ENCODE data around the gene CLCNKB. TPM values are rescaled to one million over a fixed set of nuclear protein-coding genes. Genes with fewer than 3 reads are reported as not detected.
"Not testable (repeated sequence)": the region's sequence is repeated elsewhere in the genome, so short reads cannot be mapped to it uniquely, and the experiment has no call there.

The CLCNKB gene
- not detected for polyA plus RNA-seq (2012; ENCODE audit: low read depth, missing spikeins)

DNA sequence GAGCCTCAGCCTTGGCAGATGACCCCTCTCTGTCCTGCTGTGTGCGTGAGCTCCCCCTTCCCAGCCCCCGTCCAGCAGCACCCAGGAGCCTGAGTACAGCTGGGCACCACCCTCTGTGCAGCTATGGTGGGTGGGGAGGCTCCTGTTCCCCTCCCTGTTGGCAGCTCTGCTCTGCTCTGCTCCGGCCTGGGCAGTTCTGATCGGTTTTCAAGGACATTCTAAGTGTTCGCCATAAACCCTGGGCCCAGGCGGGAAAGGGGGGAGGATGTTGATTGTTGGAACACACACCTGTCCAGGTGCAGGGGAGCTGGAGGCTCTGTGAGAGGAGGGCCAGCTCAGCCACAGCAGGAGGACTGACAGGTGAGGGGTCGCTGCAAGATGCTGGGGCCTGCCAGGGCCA lies at the start of gene CLCNKB:
Gene CLCNKB (plus strand): TSS at position 262 of the 400 bp plus-strand sequence. CDS start 711 bp downstream, outside the sequence.
- TF ChIP-seq SPI1 (IDR thresholded peaks at IDR 0.05; ENCODE audit: low read depth, low read length), result no peak
- no peak for TF ChIP-seq POU2F2 (IDR thresholded peaks at IDR 0.05; ENCODE audit: low read depth, low read length)
- no peak for TF ChIP-seq TAF1 (IDR thresholded peaks at IDR 0.05; ENCODE audit: low read depth, low read length)
- TF ChIP-seq POLR2AphosphoS5 (IDR thresholded peaks at IDR 0.05; ENCODE audit: low read depth, low read length), result no peak
- FAIRE-seq, result no peak
- no peak for DNase-seq (ENCODE audit: insufficient read length, low spot score)

DNA sequence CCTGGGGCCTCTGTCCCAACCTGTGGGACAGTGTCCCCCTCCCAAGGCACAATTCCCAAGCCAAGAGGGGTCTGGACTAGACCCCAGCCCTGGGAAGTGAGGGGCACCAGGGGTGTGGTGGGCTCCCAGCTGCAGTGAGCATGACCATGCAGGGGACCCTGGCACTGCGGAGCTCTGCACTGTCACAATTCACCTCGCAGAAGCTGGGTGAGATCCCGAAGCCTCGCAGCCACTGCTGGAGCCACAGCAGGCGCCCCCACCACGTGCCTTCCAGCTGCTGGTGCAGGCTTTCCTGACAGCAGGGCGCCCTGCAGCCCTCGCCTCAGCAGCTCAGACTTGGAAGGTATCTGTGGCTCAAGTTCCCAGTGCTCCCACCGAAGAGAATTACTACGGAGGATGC lies 49.5 kb upstream of the CLCNKB start:
- FAIRE-seq (no peak), DNase-seq (ENCODE audit: insufficient read length, low spot score) (no peak)
- TF ChIP-seq TAF1 (IDR thresholded peaks at IDR 0.05; ENCODE audit: low read depth, low read length), result no peak
- TF ChIP-seq POLR2AphosphoS5 (IDR thresholded peaks at IDR 0.05; ENCODE audit: low read depth, low read length), result no peak
- TF ChIP-seq PAX5 (IDR thresholded peaks at IDR 0.05; ENCODE audit: insufficient read depth, low read length, severe bottlenecking), result no peak
- TF ChIP-seq POLR2A (IDR thresholded peaks at IDR 0.05; ENCODE audit: low read depth, low read length), result no peak
- no peak for TF ChIP-seq SPI1 (IDR thresholded peaks at IDR 0.05; ENCODE audit: low read depth, low read length)
- TF ChIP-seq POU2F2 (IDR thresholded peaks at IDR 0.05; ENCODE audit: low read depth, low read length), result no peak

DNA sequence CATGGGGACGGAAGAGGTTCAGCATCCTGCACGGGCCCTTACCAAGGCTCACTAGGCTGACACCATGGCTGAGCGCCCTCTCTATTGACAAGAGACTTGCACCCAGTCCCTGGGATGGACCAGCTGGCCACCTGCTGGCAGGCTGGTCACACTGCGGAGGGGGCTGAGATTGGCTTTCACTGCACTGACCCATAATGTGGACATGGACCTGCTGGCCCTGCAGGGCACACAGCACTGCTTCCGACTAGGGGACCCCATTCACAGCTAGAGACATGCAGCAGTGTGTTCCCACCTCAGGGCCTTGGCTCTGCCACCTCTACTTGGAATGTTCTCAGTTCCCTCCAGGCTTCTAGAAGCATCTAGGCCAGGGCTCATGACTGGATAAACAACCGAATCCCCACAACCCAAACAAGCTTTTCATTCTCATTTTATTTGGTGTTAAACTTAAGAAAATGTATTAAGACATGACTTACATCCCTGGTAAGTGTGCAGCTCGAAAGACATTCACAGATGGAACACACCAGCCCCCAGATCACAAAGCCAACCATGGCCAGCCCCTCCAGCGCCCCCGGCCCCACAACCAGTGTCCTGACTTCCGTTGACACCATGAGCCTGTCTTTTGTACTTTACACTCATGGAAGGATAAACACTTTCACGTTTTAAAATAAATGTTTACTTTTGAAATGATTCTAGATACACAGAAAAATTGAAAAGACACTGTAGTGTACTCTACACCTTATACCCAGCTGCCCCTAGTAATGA lies 48.8 kb upstream of the CLCNKB start:
- DNase-seq (ENCODE audit: insufficient read length, low spot score) (no peak), FAIRE-seq (peak; percentile 59)
- no peak for TF ChIP-seq SPI1 (IDR thresholded peaks at IDR 0.05; ENCODE audit: low read depth, low read length)
- no peak for TF ChIP-seq TAF1 (IDR thresholded peaks at IDR 0.05; ENCODE audit: low read depth, low read length)
- peak; percentile 5 for TF ChIP-seq PAX5 (IDR thresholded peaks at IDR 0.05; ENCODE audit: insufficient read depth, low read length, severe bottlenecking)

DNA sequence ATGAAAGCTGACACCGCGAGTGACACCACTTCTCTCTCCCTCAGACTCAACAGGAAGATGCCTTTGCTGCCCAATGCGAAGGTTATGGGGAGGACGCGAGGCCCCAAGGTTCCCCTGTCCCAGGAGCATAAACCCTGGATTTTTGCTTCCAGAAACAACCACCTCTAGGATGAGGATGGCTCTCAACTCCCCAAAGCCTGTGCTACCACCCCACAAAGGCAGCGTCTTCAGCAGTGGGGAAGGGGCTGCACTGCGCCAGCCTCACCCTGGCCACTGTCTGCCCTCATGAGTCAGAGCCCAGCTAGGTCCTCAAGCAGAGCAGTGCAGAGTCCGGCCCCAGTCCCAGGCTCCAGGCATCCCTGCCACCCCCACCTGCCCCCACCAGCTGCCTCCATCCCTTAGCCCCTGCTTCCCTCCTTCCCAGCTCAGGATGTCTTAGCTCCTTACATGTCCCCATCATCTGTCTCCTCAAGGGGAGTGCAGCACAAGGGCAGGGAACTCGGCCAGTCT lies 46.5 kb upstream of the CLCNKB start:
- no peak for DNase-seq (ENCODE audit: insufficient read length, low spot score)
- FAIRE-seq, result no peak
- no peak for TF ChIP-seq POU2F2 (IDR thresholded peaks at IDR 0.05; ENCODE audit: low read depth, low read length)
- no peak for TF ChIP-seq POLR2A (IDR thresholded peaks at IDR 0.05; ENCODE audit: low read depth, low read length)

DNA sequence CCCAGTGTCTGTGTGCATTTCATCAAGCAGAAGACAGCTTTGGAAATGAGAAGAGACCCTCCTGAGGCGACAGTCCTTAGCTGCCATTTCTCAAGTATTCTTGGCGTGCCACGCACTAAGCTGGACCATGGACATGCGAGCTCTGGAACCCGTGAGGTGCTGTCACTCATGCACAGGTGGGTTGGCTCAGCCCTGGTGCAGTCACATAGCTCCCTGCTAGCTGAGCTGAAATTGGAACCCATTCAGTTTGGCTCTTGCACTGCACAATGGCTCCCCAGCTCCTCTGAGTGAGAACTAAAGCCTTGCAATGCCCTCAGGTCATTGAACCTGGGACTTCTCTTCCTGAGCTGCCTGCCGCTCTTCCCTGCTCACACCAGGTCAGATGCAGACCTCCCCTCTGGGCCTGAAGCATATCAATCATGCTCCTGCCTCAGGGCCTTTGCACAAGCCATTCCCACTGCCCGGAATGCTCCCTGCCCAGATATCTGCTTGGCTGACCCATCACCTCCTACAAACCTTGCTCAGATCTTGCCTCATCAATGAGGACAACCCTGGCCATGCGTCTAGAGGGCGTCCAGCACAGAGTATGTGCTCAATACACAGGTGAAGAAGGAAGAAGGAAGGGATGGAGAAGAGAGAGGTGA lies 45.8 kb upstream of the CLCNKB start:
- FAIRE-seq, result no peak
- TF ChIP-seq TAF1 (IDR thresholded peaks at IDR 0.05; ENCODE audit: low read depth, low read length) (no peak), SPI1 (IDR thresholded peaks at IDR 0.05; ENCODE audit: low read depth, low read length) (no peak), POLR2AphosphoS5 (IDR thresholded peaks at IDR 0.05; ENCODE audit: low read depth, low read length) (no peak), POU2F2 (IDR thresholded peaks at IDR 0.05; ENCODE audit: low read depth, low read length) (no peak), POLR2A (IDR thresholded peaks at IDR 0.05; ENCODE audit: low read depth, low read length) (no peak), PAX5 (IDR thresholded peaks at IDR 0.05; ENCODE audit: insufficient read depth, low read length, severe bottlenecking) (no peak)
- DNase-seq (ENCODE audit: insufficient read length, low spot score), result no peak

DNA sequence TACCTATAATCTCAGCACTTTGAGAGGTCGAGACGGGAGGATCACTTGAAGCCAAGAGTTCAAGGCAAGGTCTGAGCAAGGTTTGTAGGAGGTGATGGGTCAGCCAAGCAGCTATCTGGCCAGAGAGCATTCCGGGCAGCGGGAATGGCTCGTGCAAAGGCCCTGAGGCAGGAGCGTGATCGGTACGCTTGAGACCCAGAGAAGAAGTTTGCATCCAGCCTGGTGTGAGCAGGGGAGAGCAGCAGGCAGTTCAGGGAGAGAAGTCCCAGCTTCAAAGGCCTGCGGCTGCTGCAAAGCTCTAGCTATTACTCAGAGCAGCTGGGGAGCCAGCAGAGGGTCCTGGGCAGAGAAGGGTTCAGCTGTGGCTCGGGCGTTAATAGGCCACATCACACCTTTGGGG lies 44.7 kb upstream of the CLCNKB start:
- DNase-seq (ENCODE audit: insufficient read length, low spot score) (no peak), FAIRE-seq (no peak)
- no peak for TF ChIP-seq POLR2AphosphoS5 (IDR thresholded peaks at IDR 0.05; ENCODE audit: low read depth, low read length)
- TF ChIP-seq TAF1 (IDR thresholded peaks at IDR 0.05; ENCODE audit: low read depth, low read length), result no peak
- no peak for TF ChIP-seq PAX5 (IDR thresholded peaks at IDR 0.05; ENCODE audit: insufficient read depth, low read length, severe bottlenecking)
- no peak for TF ChIP-seq POLR2A (IDR thresholded peaks at IDR 0.05; ENCODE audit: low read depth, low read length)
- TF ChIP-seq POU2F2 (IDR thresholded peaks at IDR 0.05; ENCODE audit: low read depth, low read length), result no peak
- TF ChIP-seq SPI1 (IDR thresholded peaks at IDR 0.05; ENCODE audit: low read depth, low read length), result no peak

DNA sequence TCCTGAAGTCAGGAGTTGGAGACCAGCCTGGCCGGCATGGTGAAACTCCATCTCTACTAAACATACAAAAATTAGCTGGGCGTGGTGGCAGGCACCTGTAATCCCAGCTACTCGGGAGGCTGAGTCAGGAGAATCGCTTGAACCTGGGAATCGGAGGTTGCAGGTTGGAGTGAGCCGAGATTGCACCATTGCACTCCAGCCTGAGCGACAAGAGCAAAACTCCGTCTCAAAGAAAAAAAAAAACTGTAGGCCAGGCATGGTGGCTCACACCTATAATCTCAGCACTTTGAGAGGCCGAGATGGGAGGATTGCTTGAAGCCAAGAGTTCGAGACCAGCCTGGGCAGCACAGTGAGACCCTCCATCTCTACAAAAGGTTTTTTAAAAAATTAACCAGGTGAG lies 42.3 kb upstream of the CLCNKB start:
- DNase-seq (ENCODE audit: insufficient read length, low spot score); FAIRE-seq: not testable (repeated sequence)

DNA sequence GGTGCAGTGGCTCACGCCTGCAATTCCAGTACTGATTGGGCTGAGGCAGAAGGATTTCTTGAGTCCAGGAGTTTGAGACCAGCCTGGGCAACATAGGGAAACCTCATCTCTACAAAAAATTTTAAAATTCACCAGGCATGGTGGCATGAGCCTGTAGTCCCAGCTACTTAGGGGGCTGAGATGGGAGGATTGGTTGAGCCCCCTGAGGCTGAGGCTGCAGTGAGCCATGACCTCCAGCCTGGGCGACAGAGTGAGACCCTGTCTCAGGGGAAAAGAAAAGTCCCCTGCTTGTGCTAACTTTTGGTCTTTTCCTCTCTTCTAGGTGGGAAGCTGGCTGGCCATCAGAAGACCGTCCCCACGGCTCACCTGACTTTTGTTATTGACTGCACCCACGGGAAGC lies 38.0 kb upstream of the CLCNKB start:
- TF ChIP-seq POU2F2 (IDR thresholded peaks at IDR 0.05; ENCODE audit: low read depth, low read length) (no peak), POLR2A (IDR thresholded peaks at IDR 0.05; ENCODE audit: low read depth, low read length) (no peak), POLR2AphosphoS5 (IDR thresholded peaks at IDR 0.05; ENCODE audit: low read depth, low read length) (no peak), PAX5 (IDR thresholded peaks at IDR 0.05; ENCODE audit: insufficient read depth, low read length, severe bottlenecking) (no peak), SPI1 (IDR thresholded peaks at IDR 0.05; ENCODE audit: low read depth, low read length) (no peak)
- FAIRE-seq (no peak), DNase-seq (ENCODE audit: insufficient read length, low spot score) (no peak)

DNA sequence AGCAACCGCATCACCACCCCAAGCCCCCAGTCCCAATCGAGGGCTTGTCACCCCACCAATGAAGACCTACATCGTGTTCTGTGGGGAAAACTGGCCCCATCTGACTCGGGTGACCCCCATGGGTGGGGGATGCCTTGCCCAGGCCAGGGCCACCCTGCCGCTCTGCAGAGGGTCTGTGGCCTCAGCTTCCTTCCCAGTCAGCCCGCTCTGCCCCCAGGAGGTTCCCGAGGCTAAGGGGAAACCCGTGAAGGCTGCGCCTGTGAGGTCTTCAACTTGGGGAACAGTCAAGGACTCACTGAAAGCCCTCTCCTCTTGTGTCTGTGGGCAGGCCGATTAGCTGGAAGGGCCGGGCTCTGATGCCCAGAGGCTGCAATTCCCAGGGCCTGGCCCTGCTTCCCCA lies 37.6 kb upstream of the CLCNKB start:
- FAIRE-seq (no peak), DNase-seq (ENCODE audit: insufficient read length, low spot score) (no peak)
- TF ChIP-seq TAF1 (IDR thresholded peaks at IDR 0.05; ENCODE audit: low read depth, low read length) (no peak), POU2F2 (IDR thresholded peaks at IDR 0.05; ENCODE audit: low read depth, low read length) (no peak), PAX5 (IDR thresholded peaks at IDR 0.05; ENCODE audit: insufficient read depth, low read length, severe bottlenecking) (no peak), SPI1 (IDR thresholded peaks at IDR 0.05; ENCODE audit: low read depth, low read length) (no peak), POLR2A (IDR thresholded peaks at IDR 0.05; ENCODE audit: low read depth, low read length) (no peak), POLR2AphosphoS5 (IDR thresholded peaks at IDR 0.05; ENCODE audit: low read depth, low read length) (no peak)

Measured in GM12891 (cell line).